Measurements from ENCODE around the gene SAP30BP.

- TF ChIP-seq REST (IDR thresholded peaks at IDR 0.05; ENCODE audit: unreplicated experiment): no peak
- TF ChIP-seq STAT1 (IDR thresholded peaks at IDR 0.05; ENCODE audit: unreplicated experiment): no peak
- no peak for TF ChIP-seq EZH2 (IDR thresholded peaks at IDR 0.05; ENCODE audit: low read depth, unreplicated experiment)
- no peak for TF ChIP-seq CTCF (conservative IDR thresholded peaks at IDR 0.05; ENCODE audit: low read depth in 2 of 2)
- no peak for TF ChIP-seq EZH2phosphoT487 (IDR thresholded peaks at IDR 0.05; ENCODE audit: unreplicated experiment)
- no peak for TF ChIP-seq POLR2AphosphoS5 (IDR thresholded peaks at IDR 0.05; ENCODE audit: low read depth)
- no peak for TF ChIP-seq CREB1 (CRISPR knock-in tag; IDR thresholded peaks at IDR 0.05; ENCODE audit: low read depth)
- no peak for TF ChIP-seq ETS1 (IDR thresholded peaks at IDR 0.05)
- no peak for TF ChIP-seq JUNB (IDR thresholded peaks at IDR 0.05; ENCODE audit: unreplicated experiment)
- no peak for TF ChIP-seq ZNF114 (CRISPR knock-in tag; IDR thresholded peaks at IDR 0.05)
- TF ChIP-seq ZNF331 (CRISPR knock-in tag; IDR thresholded peaks at IDR 0.05; ENCODE audit: low read depth): no peak
Measured at GRCh38 chr17:75701288-75701687, 34.1 kb downstream of the SAP30BP start.

Measured in GM23338 (cell line).